HepG2 (cell line): ENCODE data around the gene GSTA5. TPM values are rescaled to one million over a fixed set of nuclear protein-coding genes. Genes with fewer than 3 reads are reported as not detected.

Experiments used
- ATAC-seq: fragments of 200-7000 bp; cut with Tn5 transposase; 3 replicates; pipeline ENCODE4 v1.9.1; 2020; ENCODE audit warnings: mild to moderate bottlenecking, moderate library complexity
- BruUV-seq: library from RNA; stranded (reverse); fragments of 400-500 nt; replicated peaks from 2 replicates; lab custom pipeline; 2021; lab: Mats Ljungman, UMichigan
- CTCF ChIA-PET: fragments of 300-600 bp; formaldehyde crosslinking; extraction: SDS; loops from one replicate; lab custom pipeline; 2021; ENCODE audit warnings: low total read pairs, inconsistent platforms, low intra/inter-chr PET ratio; lab: Yijun Ruan, JAX
- POLR2A ChIA-PET: fragments of 350-600 bp; sonication (Branson Sonifier 250); formaldehyde crosslinking; loops from one replicate; lab custom pipeline; 2020; ENCODE audit warnings: antibody characterized with exemption, inconsistent platforms; lab: Yijun Ruan, JAX
- DNase-seq: peaks from one replicate; pipeline ENCODE4 v3.0.0-alpha.2; 2015; ENCODE audit warnings: low spot score
- FAIRE-seq: peaks from 3 replicates; lab custom pipeline; 2011; peaks lifted over from hg19 to GRCh38; lab: Jason Lieb, UNC
- H2AFZ ChIP-seq: one replicate; pipeline ENCODE4 v1.6.1; 2011; ENCODE audit warnings: low read length, inconsistent platforms
- H3K27ac ChIP-seq: fragments of 300-600 bp; 3 replicates; pipeline ENCODE4 v1.8.0; 2011; ENCODE audit warnings: mixed run types, mild to moderate bottlenecking, mixed read lengths, low read length, inconsistent platforms; ENCODE audit not compliant: insufficient read depth; ENCODE audit errors: extremely low read length
- H3K27me3 ChIP-seq, 2 experiments: fragments of 200-600 bp in 1 of 2; 2 replicates in 1 of 2; 3 replicates in 1 of 2; pipeline versions ENCODE4 v1.6.0 to v1.8.0; 2011; ENCODE audit warnings: low read length in 2 of 2, mild to moderate bottlenecking in 2 of 2, moderate library complexity in 2 of 2, inconsistent platforms in 1 of 2; ENCODE audit not compliant: insufficient read depth in 2 of 2, control insufficient read depth in 1 of 2
- H3K36me3 ChIP-seq, 2 experiments: fragments of 200-600 bp in 1 of 2; replicated peaks in 1 of 2; 2 replicates in 1 of 2; 3 replicates in 1 of 2; pipeline versions ENCODE4 v1.5.1 to v1.8.0; 2011; ENCODE audit warnings: low read length in 2 of 2, inconsistent platforms in 1 of 2; ENCODE audit not compliant: insufficient read depth in 2 of 2, control insufficient read depth in 1 of 2
- H3K4me1 ChIP-seq: 2 replicates; pipeline ENCODE4 v1.5.1; 2012; ENCODE audit warnings: low read length, inconsistent platforms; ENCODE audit not compliant: insufficient read depth
- H3K4me2 ChIP-seq: 2 replicates; pipeline ENCODE4 v1.6.0; 2011; ENCODE audit warnings: low read depth, low read length, inconsistent platforms
- H3K4me3 ChIP-seq, 3 experiments: fragments of 200-600 bp in 1 of 3; sonication (generic), shearing (Covaris generic) in 1 of 3; replicated peaks in 1 of 3; 2 replicates each; pipeline ENCODE4 v1.5.1; 2011 to 2016; ENCODE audit warnings: low read length in 3 of 3, inconsistent platforms in 2 of 3, low read depth in 2 of 3, mild to moderate bottlenecking in 2 of 3, control low read depth in 1 of 3, mixed read lengths in 1 of 3; ENCODE audit not compliant: insufficient read depth in 1 of 3
- H3K79me2 ChIP-seq: one replicate; pipeline ENCODE4 v1.6.1; 2011; ENCODE audit warnings: low read length, inconsistent platforms; ENCODE audit not compliant: insufficient read depth
- H3K9ac ChIP-seq: 2 replicates; pipeline ENCODE4 v1.6.0; 2011; ENCODE audit warnings: mild to moderate bottlenecking, low read depth, low read length, inconsistent platforms; ENCODE audit not compliant: insufficient read depth
- H3K9me3 ChIP-seq: 2 replicates; pipeline ENCODE4 v1.5.1; 2012; ENCODE audit warnings: mild to moderate bottlenecking, low read length
- H4K20me1 ChIP-seq: 2 replicates; pipeline ENCODE4 v1.6.0; 2011; ENCODE audit warnings: inconsistent platforms, mild to moderate bottlenecking, low read length, moderate library complexity; ENCODE audit not compliant: insufficient read depth
- BRF2 ChIP-seq: sonication (generic); formaldehyde crosslinking; IDR thresholded peaks from 2 replicates; pipeline ENCODE4 v1.8.1; 2022; ENCODE audit warnings: mild to moderate bottlenecking, missing genetic modification reagents
- CSRNP1 ChIP-seq: sonication (generic); formaldehyde crosslinking; IDR thresholded peaks from 2 replicates; pipeline ENCODE4 v1.8.1; 2023; ENCODE audit warnings: mild to moderate bottlenecking, missing genetic modification reagents
- CSRNP2 ChIP-seq: sonication (generic); formaldehyde crosslinking; conservative IDR thresholded peaks from 2 replicates; pipeline ENCODE4 v1.8.0; 2022; ENCODE audit warnings: low read depth, missing genetic modification reagents
- DMAP1 ChIP-seq: IDR thresholded peaks from 2 replicates; pipeline ENCODE4 v1.6.1; 2016
- HMGXB4 ChIP-seq, 2 experiments: sonication (generic) in 1 of 2; formaldehyde crosslinking in 1 of 2; IDR thresholded peaks; 2 replicates each; pipeline versions ENCODE4 v1.4.0 to v1.6.1; 2018 to 2020; ENCODE audit warnings: missing genetic modification reagents in 2 of 2, borderline replicate concordance in 1 of 2, low read depth in 1 of 2, mild to moderate bottlenecking in 1 of 2, missing biosample characterization in 1 of 2
- MTF2 ChIP-seq: sonication (generic); formaldehyde crosslinking; IDR thresholded peaks from 2 replicates; pipeline ENCODE4 v1.5.0; 2020; ENCODE audit warnings: missing genetic modification reagents, borderline replicate concordance
- NCOR1 ChIP-seq: fragments of 200-600 bp; sonication (generic); IDR thresholded peaks from 2 replicates; pipeline ENCODE4 v1.7.0; 2017; ENCODE audit warnings: antibody characterized with exemption, low read length, borderline replicate concordance
- SRSF4 ChIP-seq: fragments of 200-400 bp; formaldehyde crosslinking; IDR thresholded peaks from one replicate; pipeline ENCODE4 v1.6.1; 2018; ENCODE audit warnings: mild to moderate bottlenecking, low read depth, low read length, moderate library complexity; ENCODE audit not compliant: poor library complexity, severe bottlenecking
- SSRP1 ChIP-seq: IDR thresholded peaks from 2 replicates; pipeline ENCODE4 v1.6.1; 2016; ENCODE audit warnings: control low read depth
- ZNF275 ChIP-seq: sonication (generic); formaldehyde crosslinking; IDR thresholded peaks from 2 replicates; pipeline ENCODE4 v1.8.0; 2022; ENCODE audit warnings: missing genetic modification reagents, mild to moderate bottlenecking, inconsistent platforms, borderline replicate concordance
- ZNF33B ChIP-seq: sonication (generic); formaldehyde crosslinking; IDR thresholded peaks from 2 replicates; pipeline ENCODE4 v1.5.1; 2020; ENCODE audit warnings: mild to moderate bottlenecking, missing genetic modification reagents
- WGBS: methylation state at CpG from one replicate; pipeline ENCODE4 v1.1.6; 2017; ENCODE audit warnings: low lambda C conversion rate; 5-methylcytosine and 5-hydroxymethylcytosine counted together
- in situ Hi-C: cut with HindIII; loops from 2 replicates; pipeline ENCODE4 v1.10.0; 2017; ENCODE audit warnings: low pct_unique_long_range_greater_than_20kb; ENCODE audit not compliant: extremely low pct_ligation_motif_present
- intact Hi-C: fragments of 100-400 bp; cut with micrococcal nuclease; formaldehyde crosslinking; loops from one replicate; pipeline ENCODE4 v1.10.0; 2022; ENCODE audit not compliant: unreplicated experiment
- polyA plus RNA-seq, 8 experiments: library from polyadenylated mRNA; depleted of rRNA in 3 of 8; stranded (reverse) in 7 of 8; unstranded in 1 of 8; fragments of >200 nt; fragmentation: Illumina TruSeq in 4 of 8; extraction: Trizol in 4 of 8; gene quantifications; 2 replicates each; pipeline versions ENCODE4 v1.2.1 to v1.2.3, GENCODE V29; 2011 to 2016; ENCODE audit warnings: low read depth in 4 of 8, missing spikeins in 1 of 8, mixed read lengths in 1 of 8; ENCODE audit not compliant: insufficient read depth in 1 of 8
- total RNA-seq, 5 experiments: library from RNA; depleted of rRNA; stranded (reverse); fragments of >200 nt; fragmentation: Illumina TruSeq; extraction: Trizol; gene quantifications; 2 replicates each; pipeline ENCODE4 v1.2.3, GENCODE V29; 2016; ENCODE audit warnings: low read depth in 1 of 5

The GSTA5 gene
- total and polyA plus RNA-seq, 2 of the 13 experiments (the other 11 are each of a cell fraction or from before 2014, with no cell fraction given), result not detected

- Histone ChIP-seq H3K9me3 (no peaks in the 10 kb centered on the region; the same call in 1 of the 2 replicates), H2AFZ (peak overlapping the region; percentile 97), H3K9ac (peak overlapping the region; percentile 71), H3K4me3 (peak overlapping the region; percentile 34 to 69 (median 41); a peak in 4 of 6 replicates), H3K27me3 (no peaks in the 10 kb centered on the region), H3K4me2 (peak overlapping the region; percentile 92), H3K79me2 (no peaks in the 10 kb centered on the region), H3K27ac (peak overlapping the region; percentile 89), H3K36me3 (no peaks in the 10 kb centered on the region), H4K20me1 (no peaks in the 10 kb centered on the region), H3K4me1 (peaks cover 34% of the 10 kb centered on the region)
- intact Hi-C loops (loop anchor here (1.0 kb wide), 3 partner anchors 90 to 249 kb away; partner anchors contain the start of gene GSTA4), in situ Hi-C loops (no loop called here)
- WGBS, result 9% methylated on average over 13 of the region's 15 CpGs
- BruUV-seq, result TSS peak; percentile 77
- POLR2A ChIA-PET, result interaction anchor here (0.6 to 1.8 kb wide), 4 partner anchors 13 to 179 kb away, joined by 3 to 16 read pairs (median 6); partner anchors contain the start of gene GSTA4
- peak; percentile 92 for ATAC-seq
- peak; percentile 63 for FAIRE-seq
- CTCF ChIA-PET, result interaction anchor here (0.8 to 2.0 kb wide), 3 partner anchors 24 to 91 kb away, joined by 3 to 22 read pairs (median 6); no protein-coding TSS in a partner anchor
- peak; percentile 91 for DNase-seq
- TF ChIP-seq NCOR1 (peak; percentile 76), SSRP1 (no peak), ZNF33B (CRISPR knock-in tag) (no peak), CSRNP2 (CRISPR knock-in tag) (no peak), MTF2 (CRISPR knock-in tag) (no peak), ZNF275 (no peak), HMGXB4 (CRISPR knock-in tag; IDR thresholded peaks at IDR 0.05; ENCODE audit: borderline replicate concordance in 1 of 2, low read depth in 1 of 2) (peak; percentile 84 to 89), SRSF4 (no peak), BRF2 (CRISPR knock-in tag) (peak; percentile 64; the same call in 1 of the 2 replicates), DMAP1 (CRISPR knock-in tag) (peak; percentile 51), CSRNP1 (CRISPR knock-in tag) (0 out of 2 replicates have a peak, but pooled peaks have one; percentile 28)
Observed at GRCh38 chr6:52815167-52816092, 25.2 kb downstream of the GSTA5 start.
